GM18858 (cell line): Measurements from ENCODE around the gene LENG9.

Experiments
- ATAC-seq: cut with Tn5 transposase; IDR thresholded peaks from one replicate; pipeline ENCODE4 v1.9.1; 2021; ENCODE audit not compliant: unreplicated experiment

The LENG9 gene

GRCh38 chr19:54422136-54422535 is 41.4 kb downstream of the LENG9 start:
- ATAC-seq: no peak

- no peak for ATAC-seq
These were observed 42.1 kb downstream of the LENG9 start for GRCh38 chr19:54421521-54421920.

DNA sequence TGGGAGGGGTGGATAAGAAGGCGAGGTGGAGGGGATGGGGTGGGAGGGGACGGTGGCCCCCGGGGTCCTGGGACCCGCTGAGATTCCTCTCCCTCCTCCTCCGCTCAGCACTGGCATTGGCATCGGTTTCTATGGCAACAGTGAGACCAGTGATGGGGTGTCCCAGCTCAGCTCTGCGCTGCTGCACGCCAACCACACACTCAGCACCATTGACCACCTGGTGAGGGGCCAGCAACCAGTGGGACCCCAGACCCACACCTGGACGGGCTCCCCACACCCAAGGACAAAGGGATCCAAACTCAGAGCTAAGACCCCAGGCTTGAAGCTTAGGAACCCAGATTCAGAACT is 42.4 kb downstream of the LENG9 start:
- no peak for ATAC-seq

DNA sequence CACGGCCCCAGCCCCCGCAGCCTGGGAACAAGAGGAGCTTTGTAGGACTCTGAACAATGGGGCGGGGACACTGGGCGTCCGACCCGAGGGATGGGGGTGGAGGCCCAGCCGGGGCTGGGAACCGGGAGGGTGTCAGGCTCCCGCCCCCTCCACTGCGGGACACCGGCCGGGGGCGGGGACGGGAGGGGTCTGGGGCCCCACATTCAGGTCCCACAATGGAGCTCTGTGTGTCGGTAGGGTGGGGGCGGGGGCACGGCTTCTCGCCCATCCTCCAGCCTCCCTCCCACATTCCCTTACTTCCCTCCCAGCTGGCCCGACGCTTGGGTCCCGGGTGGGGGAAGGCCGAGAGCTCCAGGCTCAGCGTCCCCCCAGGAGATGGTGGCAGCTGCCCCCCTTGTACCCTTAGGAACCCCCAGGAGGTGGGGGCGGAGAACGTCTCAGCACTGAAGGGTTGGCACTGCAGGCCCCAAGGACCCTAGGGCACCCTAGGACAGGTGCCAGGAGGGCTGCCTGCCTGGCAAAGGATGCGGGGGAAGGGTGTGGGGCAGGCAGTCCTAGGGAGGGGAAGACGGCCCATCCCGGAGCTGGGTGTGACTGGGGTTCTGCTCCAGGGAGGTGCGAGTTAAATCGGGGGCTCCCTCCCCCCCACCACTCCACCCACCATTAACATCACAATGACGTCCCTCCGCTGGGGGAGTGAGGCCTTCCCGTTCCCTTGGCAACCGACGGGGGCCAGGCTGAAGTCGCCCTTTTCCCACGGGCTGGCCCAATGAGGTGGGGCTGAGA is 43.0 kb downstream of the LENG9 start:
- no peak for ATAC-seq

DNA sequence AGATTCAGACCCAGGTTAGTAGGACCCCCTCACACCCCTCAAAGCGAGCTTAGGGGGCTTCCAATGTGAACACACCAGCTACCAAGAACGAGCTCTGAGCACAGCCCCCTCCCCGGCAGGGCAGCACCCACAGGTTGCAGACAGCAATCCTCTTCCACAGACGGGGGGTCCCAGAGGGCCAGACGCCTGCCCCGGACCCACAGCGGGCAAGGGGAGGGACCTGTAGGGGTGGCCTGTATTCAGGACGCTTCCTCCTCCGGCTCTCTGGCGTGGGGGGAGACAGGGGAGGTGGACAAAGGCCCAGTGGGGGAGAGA is 43.6 kb downstream of the LENG9 start:
- ATAC-seq: no peak

DNA sequence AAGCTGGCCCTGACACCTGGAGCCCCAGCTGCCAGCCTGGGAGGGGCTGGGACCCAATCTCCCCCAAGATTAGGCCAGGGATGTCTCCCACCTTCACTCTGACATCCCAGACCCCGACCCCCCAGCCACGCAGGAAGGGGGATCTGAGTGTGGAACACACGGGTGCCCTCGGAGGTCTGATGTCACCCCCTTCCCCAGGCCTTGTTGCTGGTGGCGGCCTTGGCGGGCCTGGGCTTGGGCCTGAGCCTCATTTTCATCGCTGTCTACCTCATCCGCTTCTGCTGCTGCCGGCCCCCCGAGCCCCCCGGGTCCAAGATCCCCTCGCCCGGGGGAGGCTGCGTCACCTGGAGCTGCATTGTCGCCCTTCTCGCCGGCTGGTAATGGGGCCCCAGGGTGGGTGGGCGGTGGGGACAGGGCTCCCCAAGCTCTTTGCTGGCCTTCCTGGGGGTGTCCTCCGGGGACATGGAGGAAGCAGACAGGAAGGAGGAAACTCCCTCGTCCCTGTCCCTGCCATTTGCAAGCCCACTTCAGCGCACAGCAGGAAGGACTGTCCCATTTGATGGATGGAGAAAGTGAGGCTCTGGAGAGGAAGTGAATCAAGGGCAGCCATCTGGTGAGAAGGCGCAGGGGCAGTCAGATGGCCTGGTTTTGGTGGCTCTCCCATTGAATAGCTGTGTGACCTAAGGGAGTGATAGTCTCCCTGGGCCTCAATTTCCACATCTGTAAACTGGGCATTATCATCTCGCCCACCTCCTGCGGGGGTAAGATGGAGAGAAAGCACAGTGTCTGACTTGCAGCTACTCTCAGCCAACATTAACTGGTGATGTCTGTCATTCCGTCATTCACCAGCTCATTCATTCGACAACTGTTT is 44.4 kb downstream of the LENG9 start:
- no peak for ATAC-seq

- ATAC-seq: no peak
These were observed 45.3 kb downstream of the LENG9 start for GRCh38 chr19:54418030-54418929.

GRCh38 chr19:54416695-54417491 is 46.7 kb downstream of the LENG9 start:
- no peak for ATAC-seq

DNA sequence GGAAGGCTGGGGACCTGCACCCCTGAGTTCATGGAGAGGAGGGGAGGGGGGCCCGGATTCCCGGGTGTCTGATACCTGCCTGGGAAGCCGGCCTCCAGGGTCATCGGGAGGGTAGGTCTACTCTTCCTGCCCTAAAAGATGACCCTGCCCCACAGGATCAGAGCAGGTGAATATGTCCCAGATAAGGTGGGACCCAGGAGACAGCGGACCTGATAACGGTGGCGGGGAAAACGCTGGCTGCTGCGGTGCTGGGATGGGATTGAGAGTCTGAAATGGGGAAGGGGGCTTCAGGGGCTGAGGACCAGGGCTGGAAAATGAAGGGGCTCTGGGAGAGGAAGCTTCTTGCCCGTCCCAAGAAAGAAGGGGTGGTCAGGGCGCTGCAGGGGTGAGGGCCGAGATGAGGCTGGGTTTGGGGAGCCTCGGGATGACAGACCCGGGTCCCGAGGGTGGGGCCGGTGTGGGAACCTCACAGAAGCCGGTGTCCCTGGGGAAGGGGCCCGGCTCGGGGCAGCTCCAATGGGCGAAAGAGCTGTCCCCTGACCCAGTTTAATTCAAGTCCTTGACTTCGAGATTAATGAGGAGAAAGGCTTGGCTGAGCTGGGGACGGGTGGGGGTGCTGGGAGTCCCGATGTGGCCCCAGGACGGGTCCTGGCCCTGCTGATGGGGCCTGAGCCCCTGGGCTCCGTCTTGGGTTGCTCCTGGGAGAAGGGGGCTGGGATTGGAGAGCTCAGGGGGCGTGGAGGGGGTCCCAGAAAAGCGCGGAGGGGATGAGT is 47.5 kb downstream of the LENG9 start:
- ATAC-seq: no peak

- ATAC-seq: no peak
These were observed 48.2 kb downstream of the LENG9 start, which contains the start of gene TTYH1 for GRCh38 chr19:54415208-54415900. Gene TTYH1, plus strand, starts transcription at chr19:54415464. Its CDS starts 89 bp downstream, at chr19:54415553.

DNA sequence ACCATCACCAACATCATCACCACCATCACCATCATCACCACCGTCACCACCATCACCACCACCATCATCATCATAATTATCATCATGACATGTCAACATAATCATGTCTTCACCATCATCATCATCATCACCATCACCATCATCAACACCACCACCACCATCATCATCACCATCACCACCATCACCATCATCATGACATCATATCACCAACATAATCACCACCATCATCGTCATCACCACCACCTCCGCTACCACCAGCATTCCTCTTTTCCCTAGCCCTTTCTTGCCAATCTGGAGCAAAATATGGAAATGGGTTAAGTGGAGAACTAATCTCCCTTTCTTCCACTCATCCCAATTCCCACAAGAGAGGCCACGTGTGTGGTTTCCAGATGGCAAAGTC is 49.4 kb downstream of the LENG9 start:
- no peak for ATAC-seq

DNA sequence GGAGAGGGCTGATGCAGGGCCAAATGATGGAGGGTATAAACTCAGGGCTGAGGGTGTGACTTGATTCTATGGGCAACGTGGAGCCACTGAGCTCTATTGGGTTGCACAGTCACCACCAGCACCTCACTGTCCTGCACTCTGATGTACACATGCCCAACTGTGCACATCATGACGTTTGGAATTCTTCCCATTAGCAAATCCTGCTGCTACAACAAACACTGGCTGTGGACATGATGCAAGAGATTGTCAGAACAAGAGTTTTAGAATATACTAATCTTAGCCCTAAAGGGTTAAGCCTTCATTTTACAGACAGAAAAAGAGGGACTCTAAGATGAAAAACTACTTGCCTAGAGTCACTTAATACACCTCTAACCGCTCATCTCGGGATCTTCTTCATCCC is 50.7 kb downstream of the LENG9 start:
- ATAC-seq: no peak
